ENCODE results near the gene XRN2. TPM values are rescaled to one million over a fixed set of nuclear protein-coding genes. Genes with fewer than 3 reads are reported as not detected.

The XRN2 gene
- total and polyA plus RNA-seq, 4 donors, result 20.9 to 40.3 (median 25.2) TPM

- TF ChIP-seq ZBTB33 (IDR thresholded peaks at IDR 0.05), result no peak
- TF ChIP-seq GABPA (IDR thresholded peaks at IDR 0.05 in 1 of 2, conservative IDR thresholded peaks at IDR 0.05 in 1 of 2), result no peak
- no peak for TF ChIP-seq FOXA2 (IDR thresholded peaks at IDR 0.05)
- TF ChIP-seq SP1 (IDR thresholded peaks at IDR 0.05), result no peak
- no peak for TF ChIP-seq RAD21 (IDR thresholded peaks at IDR 0.05)
- no peak for TF ChIP-seq HNF4G (IDR thresholded peaks at IDR 0.05)
- TF ChIP-seq MAX (IDR thresholded peaks at IDR 0.05), result no peak
- no peak for TF ChIP-seq NR2F2 (IDR thresholded peaks at IDR 0.05)
- no peak for TF ChIP-seq TAF1 (conservative IDR thresholded peaks at IDR 0.05)
- no peak for TF ChIP-seq ATF3 (IDR thresholded peaks at IDR 0.05)
- TF ChIP-seq JUND (IDR thresholded peaks at IDR 0.05), result no peak
- no peak for TF ChIP-seq YY1 (IDR thresholded peaks at IDR 0.05)
- no peak for TF ChIP-seq EGR1 (IDR thresholded peaks at IDR 0.05; ENCODE audit: low read depth in 2 of 2)
- no peak for TF ChIP-seq RXRA (IDR thresholded peaks at IDR 0.05)
Observed at GRCh38 chr20:21377701-21378100, 74.6 kb downstream of the XRN2 start (continued).

- WGBS, result 62% methylated on average over 5 of the region's 5 CpGs
- H3K9ac ChIP-seq (ENCODE audit: low read depth in 1 of 2, low read length in 2 of 2), result no peak overlapping the region
- H3K27me3 ChIP-seq (ENCODE audit: control insufficient read depth in 4 of 4, insufficient read depth in 4 of 4, low read length in 3 of 4), result no peaks in the 10 kb centered on the region
- no peak for TF ChIP-seq TAF1 (conservative IDR thresholded peaks at IDR 0.05)
- TF ChIP-seq RXRA (IDR thresholded peaks at IDR 0.05), result peak; percentile 30 to 64
- TF ChIP-seq HNF4A (conservative IDR thresholded peaks at IDR 0.05), result peak in 1 of 2 donors; percentile 38
- no peak for TF ChIP-seq YY1 (IDR thresholded peaks at IDR 0.05)
- no peak for TF ChIP-seq REST (IDR thresholded peaks at IDR 0.05)
- H3K9me3 ChIP-seq (ENCODE audit: control insufficient read depth in 4 of 4, low read length in 3 of 4), result no peaks in the 10 kb centered on the region
- H3K4me1 ChIP-seq (ENCODE audit: control insufficient read depth in 4 of 4, insufficient read depth in 4 of 4, low read length in 3 of 4), result peaks cover 0 to 3% (median 1%) of the 10 kb centered on the region in 4 donors
- peaks cover 4 to 31% (median 20%) of the 10 kb centered on the region in 4 donors for H3K36me3 ChIP-seq (ENCODE audit: control insufficient read depth in 4 of 4, insufficient read depth in 3 of 4, low read depth in 1 of 4, low read length in 3 of 4)
- no peak for DNase-seq (ENCODE audit: low spot score)
- no peak overlapping the region for H3K4me3 ChIP-seq (ENCODE audit: low read depth in 1 of 3, low read length in 3 of 3)
- H3K27ac ChIP-seq (ENCODE audit: low read depth in 1 of 2, low read length in 2 of 2), result no peak overlapping the region
Observed at GRCh38 chr20:21378259-21378658, 75.1 kb downstream of the XRN2 start.

GRCh38 chr20:21380711-21381110 is 77.6 kb downstream of the XRN2 start:
- no peak overlapping the region for H3K9ac ChIP-seq (ENCODE audit: low read depth in 1 of 2, low read length in 2 of 2)
- peaks cover 0 to 3% (median 1%) of the 10 kb centered on the region in 4 donors for H3K4me1 ChIP-seq (ENCODE audit: control insufficient read depth in 4 of 4, insufficient read depth in 4 of 4, low read length in 3 of 4)
- DNase-seq (ENCODE audit: low spot score), result no peak
- 91% methylated on average over 2 of the region's 2 CpGs for WGBS
- H3K27me3 ChIP-seq (ENCODE audit: control insufficient read depth in 4 of 4, insufficient read depth in 4 of 4, low read length in 3 of 4), result no peaks in the 10 kb centered on the region
- H3K27ac ChIP-seq (ENCODE audit: low read depth in 1 of 2, low read length in 2 of 2), result no peak overlapping the region
- H3K9me3 ChIP-seq (ENCODE audit: control insufficient read depth in 4 of 4, low read length in 3 of 4), result no peaks in the 10 kb centered on the region
- no peak overlapping the region for H3K4me3 ChIP-seq (ENCODE audit: low read depth in 1 of 3, low read length in 3 of 3)
- H3K36me3 ChIP-seq (ENCODE audit: control insufficient read depth in 4 of 4, insufficient read depth in 3 of 4, low read depth in 1 of 4, low read length in 3 of 4), result peaks cover 8 to 40% (median 24%) of the 10 kb centered on the region in 4 donors
- TF ChIP-seq ATF3 (IDR thresholded peaks at IDR 0.05), result no peak
- TF ChIP-seq MAX (IDR thresholded peaks at IDR 0.05), result no peak
- TF ChIP-seq HNF4A (conservative IDR thresholded peaks at IDR 0.05), result no peak
- TF ChIP-seq ZBTB33 (IDR thresholded peaks at IDR 0.05), result no peak
- TF ChIP-seq JUND (IDR thresholded peaks at IDR 0.05), result no peak
- TF ChIP-seq REST (IDR thresholded peaks at IDR 0.05), result no peak
- no peak for TF ChIP-seq HNF4G (IDR thresholded peaks at IDR 0.05)
- TF ChIP-seq FOXA1 (IDR thresholded peaks at IDR 0.05), result no peak
- no peak for TF ChIP-seq SP1 (IDR thresholded peaks at IDR 0.05)
- no peak for TF ChIP-seq TAF1 (conservative IDR thresholded peaks at IDR 0.05)
- no peak for TF ChIP-seq FOXA2 (IDR thresholded peaks at IDR 0.05)
- no peak for TF ChIP-seq YY1 (IDR thresholded peaks at IDR 0.05)
- no peak for TF ChIP-seq EGR1 (IDR thresholded peaks at IDR 0.05; ENCODE audit: low read depth in 2 of 2)

All from liver (tissue), 9 donors.